Ovary (tissue), 10 donors: ENCODE data around the gene P2RY2. TPM values are rescaled to one million over a fixed set of nuclear protein-coding genes. Genes with fewer than 3 reads are reported as not detected.

Experiments used
- DNase-seq, 5 donors: peaks; one replicate each; pipeline ENCODE4 v3.0.0-alpha.2; 2019 to 2020
- H3K27ac ChIP-seq, 2 donors: fragments of 200-600 bp; one replicate each; pipeline versions ENCODE4 v1.5.1 to v1.8.0; 2019 to 2022
- H3K27me3 ChIP-seq: fragments of 200-600 bp; one replicate; pipeline ENCODE4 v1.8.0; 2022
- H3K36me3 ChIP-seq: fragments of 200-600 bp; sonication (generic); one replicate; pipeline ENCODE4 v1.5.1; 2019
- H3K4me1 ChIP-seq: one replicate; pipeline ENCODE4 v1.8.1; 2013; ENCODE audit warnings: mild to moderate bottlenecking, moderate library complexity; ENCODE audit not compliant: insufficient read depth
- H3K4me3 ChIP-seq: fragments of 200-600 bp; sonication (generic); one replicate; pipeline ENCODE4 v1.5.1; 2017
- H3K9me3 ChIP-seq, 2 donors: fragments of 200-600 bp in 1 of 2; sonication (generic) in 1 of 2; one replicate each; pipeline versions ENCODE4 v1.5.1 to v1.8.1; 2013 to 2019; ENCODE audit warnings: mild to moderate bottlenecking in 1 of 2, moderate library complexity in 1 of 2
- EP300 ChIP-seq: sonication (generic); formaldehyde crosslinking; IDR thresholded peaks from one replicate; pipeline ENCODE4 v1.6.1; 2017; ENCODE audit warnings: antibody characterized with exemption
- POLR2A ChIP-seq: fragments of 450-650 bp; IDR thresholded peaks from one replicate; pipeline ENCODE4 v1.6.1; 2017; ENCODE audit warnings: antibody characterized with exemption, mild to moderate bottlenecking, moderate library complexity
- WGBS, 3 donors: extraction: QIAGEN DNeasy Blood & Tissue Kit in 1 of 3; methylation state at CpG; one replicate each; pipeline versions ENCODE4 v1.1.5 to v1.1.7; 2013 to 2017; 5-methylcytosine and 5-hydroxymethylcytosine counted together
- intact Hi-C, 4 donors: fragments of 100-400 bp; cut with DNase I; formaldehyde crosslinking; loops; one replicate each; pipeline versions ENCODE4 v1.11.0 to v1.15.1; 2022 to 2023
- long read RNA-seq, 3 donors: library from polyadenylated mRNA in 2 of 3; unstranded in 2 of 3; transcript quantifications; one replicate each; pipeline ENCODE4 v2.0.0 and lab custom pipeline, GENCODE V29; 2021 to 2026
- polyA plus RNA-seq, 2 donors: library from polyadenylated mRNA; stranded (reverse); fragments of 200-250 nt in 1 of 2; fragments of 350-450 nt in 1 of 2; fragmentation: Illumina TruSeq in 1 of 2; extraction: RNeasy Lipid Tissue Mini Kit (QIAGEN cat#74804) in 1 of 2; gene quantifications; one replicate each; pipeline ENCODE4 v1.2.3, GENCODE V29; 2013 to 2014
- total RNA-seq, 7 donors: library from RNA; depleted of rRNA in 2 of 7; stranded (reverse); fragments of >200 nt in 2 of 7; fragmentation: NEBNext Ultra II Directional in 3 of 7; extraction: Animal tissue kit (Norgen Biotek cat#: 25700) in 3 of 7; gene quantifications; one replicate each; pipeline versions ENCODE4 v1.1.0 to v1.2.4, GENCODE V29; 2016 to 2023
- TF ChIP-seq, protein P1 (sequence below), 3 donors: fragments of 450-650 bp in 2 of 3; fragments of 200-600 bp in 1 of 3; IDR thresholded peaks; one replicate each; pipeline versions ENCODE4 v1.5.1 to v1.8.0; 2016 to 2022; ENCODE audit warnings: antibody characterized with exemption in 3 of 3, mild to moderate bottlenecking in 1 of 3
- donor health status: DM: no; HTN: no; CAD: no; lungs with moderate emphysema.
- donor health status: DM: no; HTN: no; CAD: no.
- donor health status: Bipolar disorder and iron deficiency.
- donor health status: DM: yes; HTN: yes; CAD: no.
- donor health status: DM: no; HTN: no; CAD: no.
- donor health status: DM: yes; HTN: yes; CAD: no.

Gene P2RY2
- 1 to 10 TPM in 4 of 7 donors, under 1 TPM in 3; 0.48 to 1.6 (median 1.3) TPM for total RNA-seq
- 1 to 10 TPM in 1 of 2 donors, under 1 TPM in 1; 0.44 to 1.0 TPM for polyA plus RNA-seq
- long read RNA-seq, donor 1, partial matches to known transcripts = 1 of 6 reads
- long read RNA-seq, donor 1, other reads (novel, unspliced or antisense) = 1 of 6 reads
- long read RNA-seq, donor 2, partial matches to known transcripts = 0 of 1 reads
- long read RNA-seq, donor 2, other reads (novel, unspliced or antisense) = 0 of 1 reads
- long read RNA-seq, donor 3, partial matches to known transcripts = 1 of 5 reads
- long read RNA-seq, donor 3, other reads (novel, unspliced or antisense) = 0 of 5 reads

DNA sequence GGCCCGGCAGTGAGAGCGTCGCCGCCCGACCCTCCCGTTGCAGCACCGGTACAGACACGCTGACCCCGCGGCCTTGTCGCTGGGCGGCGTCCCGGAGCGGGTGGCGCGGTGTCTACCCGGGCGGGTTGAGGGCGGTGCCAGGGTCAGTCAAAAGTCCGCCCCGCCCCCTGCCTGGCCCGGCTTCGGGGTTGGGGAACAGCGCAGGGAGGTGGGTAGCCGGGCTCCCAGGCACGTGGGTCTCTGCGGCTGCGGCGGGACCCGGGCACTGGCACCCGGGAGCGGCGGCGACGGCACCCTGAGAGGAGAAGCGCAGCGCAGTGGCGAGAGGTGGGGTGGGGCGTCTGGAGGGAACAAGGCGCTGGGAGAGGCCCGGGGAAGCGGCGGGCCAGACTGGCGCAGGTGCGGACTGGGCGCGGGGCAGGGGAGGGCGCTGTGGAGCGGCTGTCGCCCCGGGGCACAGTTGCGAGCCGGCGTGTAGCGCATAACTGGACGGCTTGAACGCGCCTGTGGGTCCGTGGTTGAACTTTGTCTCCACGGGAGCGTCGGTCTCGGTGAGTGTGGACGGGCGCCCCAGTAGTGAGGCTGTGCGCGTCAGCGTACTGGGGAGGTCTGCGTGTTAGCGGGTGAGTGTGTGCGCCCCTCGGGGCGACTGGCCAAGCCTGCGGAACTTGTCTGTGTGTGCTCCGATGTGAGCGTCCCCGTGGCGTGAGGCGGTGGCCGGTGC lies at the start of gene P2RY2:
Gene P2RY2, plus strand, starts transcription at position 176 of the 724 bp plus-strand sequence. CDS start 15,879 bp downstream, outside the sequence.
- Histone ChIP-seq H3K36me3 (no peaks in the 10 kb centered on the region), H3K4me3 (peak within 1 kb of the TSS; percentile 30), H3K27ac (no peak within 1 kb of the TSS), H3K4me1 (peaks cover 13% of the 10 kb centered on the region), H3K27me3 (no peaks in the 10 kb centered on the region), H3K9me3 (no peaks in the 10 kb centered on the region)
- TF ChIP-seq, protein P1, sequence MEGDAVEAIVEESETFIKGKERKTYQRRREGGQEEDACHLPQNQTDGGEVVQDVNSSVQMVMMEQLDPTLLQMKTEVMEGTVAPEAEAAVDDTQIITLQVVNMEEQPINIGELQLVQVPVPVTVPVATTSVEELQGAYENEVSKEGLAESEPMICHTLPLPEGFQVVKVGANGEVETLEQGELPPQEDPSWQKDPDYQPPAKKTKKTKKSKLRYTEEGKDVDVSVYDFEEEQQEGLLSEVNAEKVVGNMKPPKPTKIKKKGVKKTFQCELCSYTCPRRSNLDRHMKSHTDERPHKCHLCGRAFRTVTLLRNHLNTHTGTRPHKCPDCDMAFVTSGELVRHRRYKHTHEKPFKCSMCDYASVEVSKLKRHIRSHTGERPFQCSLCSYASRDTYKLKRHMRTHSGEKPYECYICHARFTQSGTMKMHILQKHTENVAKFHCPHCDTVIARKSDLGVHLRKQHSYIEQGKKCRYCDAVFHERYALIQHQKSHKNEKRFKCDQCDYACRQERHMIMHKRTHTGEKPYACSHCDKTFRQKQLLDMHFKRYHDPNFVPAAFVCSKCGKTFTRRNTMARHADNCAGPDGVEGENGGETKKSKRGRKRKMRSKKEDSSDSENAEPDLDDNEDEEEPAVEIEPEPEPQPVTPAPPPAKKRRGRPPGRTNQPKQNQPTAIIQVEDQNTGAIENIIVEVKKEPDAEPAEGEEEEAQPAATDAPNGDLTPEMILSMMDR (IDR thresholded peaks at IDR 0.05) = peak in 1 of 3 donors; percentile 55
- no peak for TF ChIP-seq POLR2A
- intact Hi-C loops = no loop called here
- peak; percentile 43 to 73 (median 52) for DNase-seq
- 3 to 4% (median 4%) methylated on average over 74 to 81 of the region's 81 CpGs for WGBS, 3 donors

DNA sequence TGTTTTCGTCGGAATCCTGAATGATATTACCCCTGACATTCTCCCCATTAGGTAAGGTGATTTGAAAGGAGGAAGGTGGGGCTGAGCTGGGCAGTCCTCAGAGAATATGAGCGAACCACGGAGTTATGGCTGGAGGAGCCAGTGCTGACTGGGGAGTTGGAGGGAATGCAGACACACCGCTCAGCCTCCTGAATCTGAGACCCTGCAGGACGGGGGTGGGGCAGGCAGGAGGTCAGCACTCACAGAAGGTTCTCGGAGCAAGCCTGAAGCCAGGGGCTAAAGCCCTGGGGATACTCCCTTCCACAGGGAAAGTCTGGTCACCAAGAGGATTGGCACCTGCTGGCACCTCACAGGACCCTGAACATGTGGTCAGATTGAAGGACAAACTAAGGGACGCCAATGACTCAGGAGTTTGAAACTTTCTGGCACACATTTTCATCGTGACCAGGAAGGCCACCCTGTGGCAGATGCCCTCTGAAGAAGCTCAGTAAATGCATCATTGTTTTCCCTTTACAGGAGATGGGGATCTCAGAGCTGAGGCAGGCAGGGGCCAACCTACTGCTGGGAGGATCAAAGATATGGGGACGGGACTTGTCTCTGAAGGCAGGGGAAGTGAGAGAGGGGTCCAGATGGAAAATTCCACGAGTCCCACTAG lies 49.0 kb upstream of the P2RY2 start:
- 90 to 92% (median 92%) methylated on average over 11 of the region's 11 CpGs for WGBS, 3 donors
- intact Hi-C loops = loop anchor here in 1 of 4 donors (10.0 kb wide), 1 partner anchor 444 kb away; no protein-coding TSS in a partner anchor
- Histone ChIP-seq H3K4me1 (peaks cover 14% of the 10 kb centered on the region), H3K9me3 (no peaks in the 10 kb centered on the region), H3K4me3 (no peak overlapping the region), H3K27me3 (no peaks in the 10 kb centered on the region), H3K27ac (no peak overlapping the region), H3K36me3 (no peaks in the 10 kb centered on the region)
- no peak for TF ChIP-seq POLR2A
- no peak for TF ChIP-seq EP300
- TF ChIP-seq, protein P1 (IDR thresholded peaks at IDR 0.05) = no peak
- peak in 1 of 5 donors; percentile 27 for DNase-seq

DNA sequence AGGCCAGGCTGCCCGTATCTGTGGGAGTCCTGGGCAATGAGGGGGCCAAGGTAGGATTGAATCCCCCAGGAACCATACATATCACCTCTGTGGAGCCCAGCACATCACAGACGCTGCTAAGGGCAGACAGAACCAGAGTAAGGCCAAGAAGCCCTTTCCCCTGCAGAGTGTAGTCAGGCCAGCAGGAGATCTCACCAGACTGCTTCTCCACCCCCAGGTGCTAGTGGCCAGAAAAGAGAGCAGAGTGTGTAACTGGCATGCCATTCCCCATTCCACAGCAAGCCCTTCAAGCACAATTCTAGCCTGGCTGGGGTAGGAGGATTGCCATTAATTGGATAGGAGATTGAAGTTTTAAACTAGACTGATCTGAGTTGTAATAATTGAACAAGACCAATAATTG lies 47.9 kb upstream of the P2RY2 start:
- no peaks in the 10 kb centered on the region for H3K9me3 ChIP-seq
- peak in 1 of 5 donors; percentile 15 for DNase-seq
- 91 to 97% (median 94%) methylated on average over 2 of the region's 2 CpGs for WGBS, 3 donors
- peaks cover 18% of the 10 kb centered on the region for H3K4me1 ChIP-seq
- TF ChIP-seq POLR2A (no peak), EP300 (no peak)
- TF ChIP-seq, protein P1 (IDR thresholded peaks at IDR 0.05) = no peak
- H3K4me3 ChIP-seq = no peak overlapping the region
- H3K27ac ChIP-seq = no peak overlapping the region
- no peaks in the 10 kb centered on the region for H3K36me3 ChIP-seq
- intact Hi-C loops = loop anchor here in 1 of 4 donors (10.0 kb wide), 1 partner anchor 445 kb away; no protein-coding TSS in a partner anchor
- H3K27me3 ChIP-seq = no peaks in the 10 kb centered on the region

DNA sequence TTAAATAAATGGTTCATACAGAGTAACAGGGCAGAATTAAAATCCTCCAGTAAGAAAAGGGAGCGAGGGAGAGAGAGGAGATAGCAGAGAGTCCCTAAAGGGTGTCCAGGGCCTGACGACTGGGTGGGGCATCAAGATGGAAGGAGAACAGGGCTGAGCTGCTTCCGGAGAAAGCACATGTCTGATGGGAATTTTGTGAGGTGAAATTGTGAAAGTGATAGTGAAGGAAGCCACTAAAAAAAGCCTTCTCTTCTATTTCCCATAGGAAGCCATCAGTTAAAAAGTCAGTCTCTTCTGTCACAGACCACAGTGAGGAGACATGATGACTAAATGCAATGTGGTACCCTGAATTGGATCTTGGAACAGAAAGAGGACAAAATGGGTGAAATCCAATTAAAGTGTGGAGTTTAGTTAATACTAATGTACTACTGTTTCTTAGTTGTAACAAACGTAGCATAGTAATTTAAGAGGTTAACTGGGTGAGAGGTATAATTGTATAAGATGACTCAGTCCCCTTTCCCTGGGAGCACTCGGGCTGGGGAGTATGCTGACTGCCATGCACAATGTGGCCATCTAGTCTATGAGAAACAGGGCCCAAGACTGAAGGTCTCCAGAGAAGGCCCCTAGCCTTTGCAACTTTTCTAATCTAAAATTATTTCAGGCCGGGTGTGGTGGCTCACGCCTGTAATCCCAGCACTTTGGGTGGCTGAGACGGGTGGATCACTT lies 46.5 kb upstream of the P2RY2 start:
- no peak overlapping the region for H3K4me3 ChIP-seq
- no peaks in the 10 kb centered on the region for H3K36me3 ChIP-seq
- H3K9me3 ChIP-seq = no peaks in the 10 kb centered on the region
- TF ChIP-seq POLR2A (no peak), EP300 (no peak)
- TF ChIP-seq, protein P1 (IDR thresholded peaks at IDR 0.05) = no peak
- intact Hi-C loops = loop anchor here in 1 of 4 donors (10.0 kb wide), 1 partner anchor 447 kb away; no protein-coding TSS in a partner anchor
- 82 to 85% (median 83%) methylated on average over 8 of the region's 8 CpGs for WGBS, 3 donors
- no peak overlapping the region for H3K27ac ChIP-seq
- peaks cover 28% of the 10 kb centered on the region for H3K4me1 ChIP-seq
- DNase-seq = peak in 1 of 5 donors; percentile 9
- no peaks in the 10 kb centered on the region for H3K27me3 ChIP-seq
